Karpas-422 (cell line): ENCODE results near the gene CGB2. TPM values are rescaled to one million over a fixed set of nuclear protein-coding genes. Genes with fewer than 3 reads are reported as not detected.
A peak's percentile ranks its signal among the peaks of the same experiment; 100 is the strongest.
"Not testable (repeated sequence)": the region's sequence is repeated elsewhere in the genome, so short reads cannot be mapped to it uniquely, and the experiment has no call there.

Experiments
- DNase-seq: peaks from one replicate; pipeline ENCODE4 v3.0.0-alpha.2; 2015
- H2AFZ ChIP-seq: fragments of 200-600 bp; sonication (generic); 2 replicates; pipeline ENCODE4 v1.6.1; 2014; ENCODE audit warnings: antibody characterized with exemption, low read length, mixed read lengths
- H3K27ac ChIP-seq: fragments of 200-600 bp; sonication (generic); 2 replicates; pipeline ENCODE4 v1.5.1; 2014; ENCODE audit warnings: mild to moderate bottlenecking, low read length, moderate library complexity
- H3K27me3 ChIP-seq: fragments of 200-600 bp; sonication (generic); 2 replicates; pipeline ENCODE4 v1.6.1; 2014; ENCODE audit warnings: low read length, mixed read lengths
- H3K36me3 ChIP-seq: fragments of 200-600 bp; sonication (generic); 2 replicates; pipeline ENCODE4 v1.6.1; 2014; ENCODE audit warnings: low read length, mixed read lengths; ENCODE audit not compliant: insufficient read depth
- H3K4me1 ChIP-seq: fragments of 200-600 bp; sonication (generic); 2 replicates; pipeline ENCODE4 v1.6.1; 2014; ENCODE audit warnings: mild to moderate bottlenecking, low read length, mixed read lengths
- H3K4me2 ChIP-seq: fragments of 200-600 bp; sonication (generic); 2 replicates; pipeline ENCODE4 v1.6.1; 2014; ENCODE audit warnings: low read length, low read depth, mild to moderate bottlenecking; ENCODE audit not compliant: poor library complexity, severe bottlenecking
- H3K4me3 ChIP-seq: fragments of 200-600 bp; sonication (generic); 2 replicates; pipeline ENCODE4 v1.5.1; 2014; ENCODE audit warnings: mild to moderate bottlenecking, antibody characterized with exemption, low read length, mixed read lengths
- H3K79me2 ChIP-seq: fragments of 200-600 bp; sonication (generic); 2 replicates; pipeline ENCODE4 v1.6.1; 2014; ENCODE audit warnings: mild to moderate bottlenecking, low read length, mixed read lengths
- H3K9ac ChIP-seq: fragments of 200-600 bp; sonication (generic); 2 replicates; pipeline ENCODE4 v1.6.0; 2014; ENCODE audit warnings: low read length
- H3K9me2 ChIP-seq: fragments of 200-600 bp; sonication (generic), shearing (Covaris generic); replicated peaks from 2 replicates; pipeline ENCODE4 v1.6.0; 2014; ENCODE audit warnings: mild to moderate bottlenecking, low read length, moderate library complexity; ENCODE audit not compliant: insufficient read depth
- H3K9me3 ChIP-seq: fragments of 300-700, 200-600 bp; sonication (generic); 2 replicates; pipeline ENCODE4 v1.6.1; 2014; ENCODE audit warnings: low read length, mixed read lengths
- H4K20me1 ChIP-seq: fragments of 200-600 bp; sonication (generic); 2 replicates; pipeline ENCODE4 v1.6.1; 2014; ENCODE audit warnings: mild to moderate bottlenecking, antibody characterized with exemption, low read length, low read depth; ENCODE audit not compliant: insufficient read depth
- total RNA-seq: library from RNA; depleted of rRNA; stranded (reverse); fragments of >200 nt; shearing (Covaris generic); gene quantifications from 2 replicates; pipeline ENCODE4 v1.2.3, GENCODE V29; 2014; ENCODE audit warnings: low replicate concordance

CGB2 gene
- total RNA-seq, 1 experiment from 2014 or later = not detected

DNA sequence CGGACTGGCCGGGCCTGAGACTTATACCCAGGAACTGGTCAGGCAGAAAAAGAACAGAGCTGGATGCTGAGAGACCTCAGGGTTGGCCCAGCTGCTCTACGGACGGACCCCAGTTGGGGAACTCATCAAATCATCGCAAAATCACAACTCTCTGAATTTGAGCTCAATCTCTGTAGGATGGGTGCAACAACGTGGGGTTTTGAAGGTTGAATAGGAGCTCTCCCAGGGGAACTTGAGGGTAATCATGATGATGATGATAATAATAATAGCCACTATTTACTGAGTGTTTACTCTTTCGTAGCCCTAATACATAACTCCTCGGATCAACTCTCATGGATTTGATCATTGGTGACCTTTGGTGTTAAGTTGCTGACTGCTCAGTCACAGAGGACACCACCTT, 1.4 kb upstream of the CGB2 start:
- not testable (repeated sequence) for H4K20me1 ChIP-seq, DNase-seq, H2AFZ ChIP-seq, H3K4me1 ChIP-seq, H3K27ac ChIP-seq, H3K79me2 ChIP-seq, H3K9me2 ChIP-seq, H3K9ac ChIP-seq, H3K27me3 ChIP-seq, H3K9me3 ChIP-seq, H3K4me3 ChIP-seq, H3K36me3 ChIP-seq, H3K4me2 ChIP-seq

DNA sequence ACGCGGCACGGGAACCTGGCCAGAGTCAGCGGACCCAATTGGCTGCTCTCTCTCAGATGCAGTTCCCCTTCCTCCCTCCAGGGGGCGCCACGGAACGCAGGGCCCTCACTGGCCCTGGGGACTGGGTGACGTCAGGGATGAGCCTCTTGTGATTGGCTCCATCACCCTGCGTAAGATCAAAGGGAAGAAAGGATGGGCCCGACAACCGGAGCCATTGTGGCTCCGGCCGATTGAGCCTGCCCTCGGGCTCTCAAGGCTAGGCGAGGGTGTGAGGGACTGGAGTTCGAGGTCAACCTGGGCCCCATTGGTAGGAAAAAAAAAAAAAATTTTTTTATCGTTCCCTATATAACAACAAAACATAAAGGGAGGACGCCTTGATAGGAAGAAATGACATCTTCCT, 5.1 kb downstream of the CGB2 start, which contains the start of gene CGB1:
Gene CGB1 (minus strand): TSS at position 81 of the 400 bp plus-strand sequence. CDS start 184 bp downstream, outside the sequence.
- H3K9me2 ChIP-seq, H3K9me3 ChIP-seq, H3K79me2 ChIP-seq, H2AFZ ChIP-seq, H3K36me3 ChIP-seq, H3K4me3 ChIP-seq, H3K4me1 ChIP-seq, H3K27ac ChIP-seq, H3K4me2 ChIP-seq, H3K9ac ChIP-seq, H4K20me1 ChIP-seq, H3K27me3 ChIP-seq: not testable (repeated sequence)
- DNase-seq = peak; percentile 91

DNA sequence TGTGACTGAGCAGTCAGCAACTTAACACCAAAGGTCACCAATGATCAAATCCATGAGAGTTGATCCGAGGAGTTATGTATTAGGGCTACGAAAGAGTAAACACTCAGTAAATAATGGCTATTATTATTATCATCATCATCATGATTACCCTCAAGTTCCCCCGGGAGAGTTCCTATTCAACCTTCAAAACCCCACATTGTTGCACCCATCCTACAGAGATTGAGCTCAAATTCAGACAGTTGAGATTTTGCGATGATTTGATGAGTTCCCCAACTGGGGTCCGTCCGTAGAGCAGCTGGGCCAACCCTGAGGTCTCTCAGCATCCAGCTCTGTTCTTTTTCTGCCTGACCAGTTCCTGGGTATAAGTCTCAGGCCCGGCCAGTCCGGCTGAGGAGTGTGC, 6.4 kb downstream of the CGB2 start:
- not testable (repeated sequence) for H3K79me2 ChIP-seq, H3K27ac ChIP-seq, H2AFZ ChIP-seq, H3K4me2 ChIP-seq, H3K4me1 ChIP-seq, H3K27me3 ChIP-seq, H3K4me3 ChIP-seq, H3K9ac ChIP-seq, H3K36me3 ChIP-seq, H4K20me1 ChIP-seq, H3K9me3 ChIP-seq, DNase-seq, H3K9me2 ChIP-seq

DNA sequence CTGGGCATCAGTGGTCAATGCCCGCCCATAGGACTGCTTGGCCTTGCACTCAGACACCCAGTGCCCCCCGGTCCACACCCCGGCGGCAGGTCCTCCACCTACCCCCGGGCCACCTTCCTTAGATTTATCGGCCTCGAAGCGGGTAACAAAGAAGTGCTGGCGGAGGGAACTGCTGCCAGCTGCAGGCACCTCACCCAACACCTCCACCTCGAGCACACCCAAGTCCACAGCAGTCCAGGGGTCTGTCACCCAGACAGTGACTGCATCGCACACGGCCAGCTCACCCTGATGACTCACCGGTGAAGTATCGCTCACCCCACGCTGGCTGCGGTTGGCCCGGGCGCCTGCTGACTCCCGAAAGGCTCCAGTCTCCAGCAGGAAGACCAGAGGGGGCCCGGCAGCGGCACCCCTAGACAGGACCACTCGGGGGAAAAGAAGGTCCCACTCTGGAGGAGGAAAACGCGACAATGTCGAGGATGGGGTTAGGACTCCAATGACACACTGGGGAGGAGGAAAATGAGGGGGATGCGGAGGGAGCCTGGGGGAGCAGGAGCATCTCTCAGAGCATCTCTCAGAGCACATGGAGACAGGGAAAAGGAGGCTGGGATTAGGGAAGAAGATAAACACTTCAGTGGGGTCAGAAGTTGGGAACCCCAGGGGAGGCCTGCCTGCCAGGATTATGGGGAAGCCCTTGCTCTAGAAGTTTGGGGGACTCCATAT, 7.0 kb downstream of the CGB2 start:
- H2AFZ ChIP-seq, H3K4me3 ChIP-seq, H3K79me2 ChIP-seq, H3K9ac ChIP-seq, H4K20me1 ChIP-seq, H3K27ac ChIP-seq, H3K36me3 ChIP-seq, H3K9me3 ChIP-seq, H3K4me2 ChIP-seq, DNase-seq, H3K4me1 ChIP-seq, H3K27me3 ChIP-seq, H3K9me2 ChIP-seq: not testable (repeated sequence)

GRCh38 chr19:49039736-49040135, 8.0 kb downstream of the CGB2 start:
- H3K9me2 ChIP-seq, DNase-seq, H3K27ac ChIP-seq, H3K9ac ChIP-seq, H3K4me3 ChIP-seq, H3K27me3 ChIP-seq, H2AFZ ChIP-seq, H3K36me3 ChIP-seq, H3K79me2 ChIP-seq, H4K20me1 ChIP-seq, H3K4me1 ChIP-seq, H3K4me2 ChIP-seq, H3K9me3 ChIP-seq: not testable (repeated sequence)

GRCh38 chr19:49042177-49042576, 10.5 kb downstream of the CGB2 start:
- Histone ChIP-seq H3K9ac (no peak overlapping the region), H3K79me2 (no peaks in the 10 kb centered on the region), H3K4me3 (no peak overlapping the region), H2AFZ (no peak overlapping the region), H3K4me1 (no peaks in the 10 kb centered on the region), H3K9me3 (no peaks in the 10 kb centered on the region), H4K20me1 (no peaks in the 10 kb centered on the region), H3K27ac (no peak overlapping the region), H3K36me3 (no peaks in the 10 kb centered on the region), H3K9me2 (no peaks in the 10 kb centered on the region), H3K4me2 (no peak overlapping the region), H3K27me3 (no peaks in the 10 kb centered on the region)
- DNase-seq = no peak

DNA sequence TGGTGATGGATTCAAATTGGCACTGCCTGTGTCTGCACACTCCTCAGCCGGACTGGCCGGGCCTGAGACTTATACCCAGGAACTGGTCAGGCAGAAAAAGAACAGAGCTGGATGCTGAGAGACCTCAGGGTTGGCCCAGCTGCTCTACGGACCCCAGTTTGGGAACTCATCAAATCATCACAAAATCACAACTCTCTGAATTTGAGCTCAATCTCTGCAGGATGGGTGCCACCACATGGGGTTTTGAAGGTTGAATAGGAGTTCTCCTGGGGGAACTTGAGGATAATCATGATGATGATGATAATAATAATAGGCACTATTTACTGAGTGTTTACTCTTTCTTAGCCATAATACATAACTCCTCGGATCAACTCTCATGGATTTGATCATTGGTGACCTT, 11.0 kb downstream of the CGB2 start:
- H3K4me2 ChIP-seq, H3K27me3 ChIP-seq, H3K9me3 ChIP-seq, DNase-seq, H3K9me2 ChIP-seq, H3K4me3 ChIP-seq, H3K27ac ChIP-seq, H3K4me1 ChIP-seq, H4K20me1 ChIP-seq, H3K9ac ChIP-seq, H3K36me3 ChIP-seq, H3K79me2 ChIP-seq, H2AFZ ChIP-seq: not testable (repeated sequence)

DNA sequence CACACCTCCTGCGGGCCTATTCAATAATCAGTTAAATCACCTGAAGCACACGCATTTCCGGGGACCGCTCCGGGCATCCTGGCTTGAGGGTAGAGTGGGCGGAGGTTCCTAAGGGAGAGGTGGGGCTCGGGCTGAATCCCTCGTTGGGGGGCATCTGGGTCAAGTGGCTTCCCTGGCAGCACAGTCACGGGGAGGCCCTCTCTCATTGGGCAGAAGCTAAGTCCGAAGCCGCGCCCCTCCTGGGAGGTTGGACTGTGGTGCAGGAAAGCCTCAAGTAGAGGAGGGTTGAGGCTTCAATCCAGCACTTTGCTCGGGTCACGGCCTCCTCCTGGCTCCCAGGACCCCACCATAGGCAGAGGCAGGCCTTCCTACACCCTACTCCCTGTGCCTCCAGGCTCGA, 11.9 kb downstream of the CGB2 start, which contains the start of gene CGB5:
Gene CGB5 (plus strand): TSS at position 301 of the 400 bp plus-strand sequence. CDS start 362 bp downstream, outside the sequence.
- H3K9me2 ChIP-seq, H3K4me1 ChIP-seq, DNase-seq, H4K20me1 ChIP-seq, H3K4me3 ChIP-seq, H3K27ac ChIP-seq, H3K27me3 ChIP-seq, H3K79me2 ChIP-seq, H3K9ac ChIP-seq, H2AFZ ChIP-seq, H3K9me3 ChIP-seq, H3K36me3 ChIP-seq, H3K4me2 ChIP-seq: not testable (repeated sequence)

GRCh38 chr19:49049011-49049410, 17.3 kb downstream of the CGB2 start, which contains the start of gene CGB8:
TSS of gene CGB8 (minus strand) at chr19:49049111. CDS start at chr19:49048739, 372 bp downstream.
- H2AFZ ChIP-seq, H3K4me3 ChIP-seq, DNase-seq, H3K4me1 ChIP-seq, H3K9me3 ChIP-seq, H3K27ac ChIP-seq, H3K9me2 ChIP-seq, H3K27me3 ChIP-seq, H3K79me2 ChIP-seq, H3K4me2 ChIP-seq, H3K36me3 ChIP-seq, H4K20me1 ChIP-seq, H3K9ac ChIP-seq: not testable (repeated sequence)
